SK-N-SH (cell line): ENCODE measurements around the gene DIAPH2. TPM values are rescaled to one million over a fixed set of nuclear protein-coding genes. Genes with fewer than 3 reads are reported as not detected.

ENCODE experiments used
- CTCF ChIA-PET: fragments of 300-600, 350-600 bp; formaldehyde crosslinking; extraction: SDS; loops from one replicate; lab custom pipeline; 2021; lab: Yijun Ruan, JAX
- POLR2A ChIA-PET: fragments of 350-600 bp; sonication (Branson Sonifier 250); formaldehyde crosslinking; extraction: SDS; loops from one replicate; lab custom pipeline; 2020; ENCODE audit warnings: antibody characterized with exemption, inconsistent platforms; lab: Yijun Ruan, JAX
- DNase-seq: peaks from one replicate; pipeline ENCODE4 v3.0.0; 2012
- H2AFZ ChIP-seq: fragments of 200-600 bp; sonication (generic); 2 replicates; pipeline ENCODE4 v1.8.1; 2016; ENCODE audit warnings: antibody characterized with exemption, mild to moderate bottlenecking, low read depth
- H3F3A ChIP-seq: fragments of 200-600 bp; sonication (generic); replicated peaks from 2 replicates; pipeline ENCODE3; 2016; ENCODE audit warnings: antibody characterized with exemption, mild to moderate bottlenecking; ENCODE audit not compliant: insufficient read depth
- H3K27ac ChIP-seq, 2 experiments: fragments of 200-500 bp in 1 of 2; fragments of 200-600 bp in 1 of 2; sonication (Bioruptor generic) in 1 of 2; sonication (generic), shearing (Covaris generic) in 1 of 2; 2 replicates each; pipeline versions ENCODE4 v1.5.1 to v1.6.1; 2014 to 2016; ENCODE audit warnings: low read depth in 2 of 2, inconsistent platforms in 1 of 2, low read length in 1 of 2, mild to moderate bottlenecking in 1 of 2, mixed read lengths in 1 of 2
- H3K27me3 ChIP-seq: fragments of 200-600 bp; sonication (generic), shearing (Covaris generic); 2 replicates; pipeline ENCODE4 v1.6.1; 2016; ENCODE audit warnings: mixed run types; ENCODE audit not compliant: insufficient read depth
- H3K36me3 ChIP-seq, 2 experiments: fragments of 200-500 bp in 1 of 2; fragments of 200-600 bp in 1 of 2; sonication (Bioruptor generic) in 1 of 2; sonication (generic) in 1 of 2; replicated peaks in 1 of 2; 2 replicates each; pipeline versions ENCODE3 to v1.5.1; 2014 to 2016; ENCODE audit warnings: low read length in 1 of 2, mild to moderate bottlenecking in 1 of 2; ENCODE audit not compliant: insufficient read depth in 2 of 2, control insufficient read depth in 1 of 2
- H3K4me1 ChIP-seq, 2 experiments: fragments of 200-500 bp in 1 of 2; fragments of 200-600 bp in 1 of 2; sonication (Bioruptor generic) in 1 of 2; sonication (generic), shearing (Covaris generic) in 1 of 2; 2 replicates each; pipeline versions ENCODE4 v1.5.1 to v1.6.1; 2014 to 2016; ENCODE audit warnings: low read depth in 1 of 2, low read length in 1 of 2, mixed run types in 1 of 2; ENCODE audit not compliant: insufficient read depth in 2 of 2, control insufficient read depth in 1 of 2
- H3K4me2 ChIP-seq: fragments of 200-600 bp; sonication (generic), shearing (Covaris generic); 2 replicates; pipeline ENCODE4 v1.6.1; 2017; ENCODE audit warnings: mixed run types
- H3K4me3 ChIP-seq, 2 experiments: fragments of 200-500 bp in 1 of 2; fragments of 200-600 bp in 1 of 2; sonication (Bioruptor generic) in 1 of 2; sonication (generic), shearing (Covaris generic) in 1 of 2; 2 replicates each; pipeline versions ENCODE4 v1.5.1 to v1.8.1; 2014 to 2016; ENCODE audit warnings: low read depth in 2 of 2, inconsistent platforms in 1 of 2, low read length in 1 of 2, mild to moderate bottlenecking in 1 of 2, mixed read lengths in 1 of 2, moderate library complexity in 1 of 2
- H3K79me2 ChIP-seq: fragments of 200-600 bp; sonication (generic); 2 replicates; pipeline ENCODE4 v1.8.1; 2017; ENCODE audit warnings: mild to moderate bottlenecking; ENCODE audit not compliant: insufficient read depth
- H3K9ac ChIP-seq: fragments of 200-600 bp; sonication (generic); 2 replicates; pipeline ENCODE4 v1.6.1; 2017; ENCODE audit warnings: mixed run types
- H3K9me2 ChIP-seq: fragments of 200-600 bp; sonication (generic); 2 replicates; pipeline ENCODE4 v1.6.1; 2017; ENCODE audit warnings: mixed run types
- H3K9me3 ChIP-seq: fragments of 200-600 bp; sonication (generic); 2 replicates; pipeline ENCODE4 v1.6.1; 2017; ENCODE audit warnings: mixed run types, mild to moderate bottlenecking, moderate library complexity
- H4K20me1 ChIP-seq: fragments of 200-600 bp; sonication (generic); 2 replicates; pipeline ENCODE4 v1.6.1; 2017; ENCODE audit warnings: mild to moderate bottlenecking, mixed run types; ENCODE audit not compliant: insufficient read depth
- CTCF ChIP-seq: fragments of 200-600 bp; sonication (generic); IDR thresholded peaks from 2 replicates; pipeline ENCODE4 v1.6.1; 2017; ENCODE audit warnings: antibody characterized with exemption, mild to moderate bottlenecking, moderate library complexity
- ELF1 ChIP-seq: IDR thresholded peaks from 2 replicates; pipeline ENCODE4 v1.4.0; 2012
- EP300 ChIP-seq, 2 experiments: IDR thresholded peaks; 2 replicates each; pipeline versions ENCODE4 v1.4.0 to v1.6.1; 2012; ENCODE audit warnings: borderline replicate concordance in 1 of 2, low read depth in 1 of 2, low read length in 1 of 2
- FOXJ3 ChIP-seq: sonication (generic); formaldehyde crosslinking; IDR thresholded peaks from 2 replicates; pipeline ENCODE4 v1.5.1; 2020; ENCODE audit warnings: mild to moderate bottlenecking, missing genetic modification reagents
- FOXM1 ChIP-seq: IDR thresholded peaks from 2 replicates; pipeline ENCODE4 v1.4.0; 2012; ENCODE audit warnings: low read depth, mild to moderate bottlenecking
- GABPA ChIP-seq: IDR thresholded peaks from 2 replicates; pipeline ENCODE4 v1.4.0; 2012; ENCODE audit warnings: low read depth, mild to moderate bottlenecking
- GATA2 ChIP-seq: sonication (generic); formaldehyde crosslinking; IDR thresholded peaks from 2 replicates; pipeline ENCODE4 v1.5.0; 2020; ENCODE audit warnings: mild to moderate bottlenecking, missing genetic modification reagents
- MEF2A ChIP-seq: IDR thresholded peaks from 2 replicates; pipeline ENCODE4 v1.4.0; 2012; ENCODE audit warnings: low read depth, borderline replicate concordance
- NFIC ChIP-seq: IDR thresholded peaks from 2 replicates; pipeline ENCODE4 v1.4.0; 2012; ENCODE audit warnings: borderline replicate concordance
- RAD21 ChIP-seq: IDR thresholded peaks from 2 replicates; pipeline ENCODE4 v1.6.1; 2012; ENCODE audit warnings: mild to moderate bottlenecking, low read length
- RFX5 ChIP-seq: IDR thresholded peaks from 2 replicates; pipeline ENCODE4 v1.6.1; 2012; ENCODE audit warnings: mild to moderate bottlenecking, improper control_type of control experiment, low read length
- RXRA ChIP-seq: IDR thresholded peaks from 2 replicates; pipeline ENCODE4 v1.4.0; 2012; ENCODE audit warnings: low read depth, mild to moderate bottlenecking, borderline replicate concordance
- SMC3 ChIP-seq: IDR thresholded peaks from 2 replicates; pipeline ENCODE4 v1.6.1; 2012; ENCODE audit warnings: low read depth, low read length, improper control_type of control experiment
- YY1 ChIP-seq: IDR thresholded peaks from 2 replicates; pipeline ENCODE4 v1.4.0; 2012; ENCODE audit warnings: low read depth, mild to moderate bottlenecking
- WGBS: methylation state at CpG from one replicate; pipeline ENCODE4 v1.1.6; 2017; ENCODE audit warnings: low lambda C conversion rate; 5-methylcytosine and 5-hydroxymethylcytosine counted together
- polyA plus RNA-seq, 3 experiments: library from polyadenylated mRNA; depleted of rRNA; stranded (reverse); fragments of >200 nt; gene quantifications; 2 replicates each; pipeline ENCODE4 v1.2.3, GENCODE V29; 2012
- TF ChIP-seq, protein P1 (sequence below): fragments of 150-350 bp; IDR thresholded peaks from 2 replicates; pipeline ENCODE4 v1.6.1; 2016; ENCODE audit warnings: mild to moderate bottlenecking, low read depth, low read length
- TF ChIP-seq, protein P2 (sequence below): IDR thresholded peaks from 2 replicates; pipeline ENCODE4 v1.4.0; 2012; ENCODE audit warnings: low read depth, borderline replicate concordance
- TF ChIP-seq, protein P3 (sequence below): IDR thresholded peaks from 2 replicates; pipeline ENCODE4; 2012
- TF ChIP-seq, protein P4 (sequence below): IDR thresholded peaks from 2 replicates; pipeline ENCODE4 v1.4.0; 2012; ENCODE audit warnings: low read depth, borderline replicate concordance

DIAPH2 gene
- polyA plus RNA-seq, 1 of the 3 experiments (the other 2 are of a cell fraction) = 1.1 TPM

DNA sequence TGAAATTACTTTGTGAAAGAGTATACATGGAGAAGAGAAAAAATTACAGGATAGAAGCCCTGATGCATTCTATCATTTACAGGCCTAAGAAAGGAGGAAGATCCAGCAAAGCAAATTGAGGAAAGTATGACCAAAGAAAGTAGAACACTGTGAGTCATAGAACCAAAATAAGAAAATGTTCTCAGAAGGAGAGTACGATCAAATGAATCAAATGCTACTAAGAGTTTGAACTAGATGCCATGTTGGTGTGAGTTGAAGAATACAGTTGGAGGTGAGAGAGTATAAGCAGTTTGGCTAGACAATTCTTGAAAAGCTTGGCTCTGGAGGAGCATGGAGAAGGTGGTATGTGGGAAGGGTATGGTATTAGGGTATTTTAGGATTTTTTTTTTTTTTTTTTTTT lies 360.8 kb downstream of the DIAPH2 start:
- H3K79me2 ChIP-seq = no peaks in the 10 kb centered on the region
- no peak for TF ChIP-seq RFX5
- no peak for TF ChIP-seq FOXJ3
- TF ChIP-seq EP300 (IDR thresholded peaks at IDR 0.05; ENCODE audit: borderline replicate concordance in 1 of 2, low read depth in 1 of 2, low read length in 1 of 2) = no peak
- no peak for TF ChIP-seq CTCF
- TF ChIP-seq, protein P1, sequence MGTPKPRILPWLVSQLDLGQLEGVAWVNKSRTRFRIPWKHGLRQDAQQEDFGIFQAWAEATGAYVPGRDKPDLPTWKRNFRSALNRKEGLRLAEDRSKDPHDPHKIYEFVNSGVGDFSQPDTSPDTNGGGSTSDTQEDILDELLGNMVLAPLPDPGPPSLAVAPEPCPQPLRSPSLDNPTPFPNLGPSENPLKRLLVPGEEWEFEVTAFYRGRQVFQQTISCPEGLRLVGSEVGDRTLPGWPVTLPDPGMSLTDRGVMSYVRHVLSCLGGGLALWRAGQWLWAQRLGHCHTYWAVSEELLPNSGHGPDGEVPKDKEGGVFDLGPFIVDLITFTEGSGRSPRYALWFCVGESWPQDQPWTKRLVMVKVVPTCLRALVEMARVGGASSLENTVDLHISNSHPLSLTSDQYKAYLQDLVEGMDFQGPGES = no peak
- no peak for TF ChIP-seq SMC3
- TF ChIP-seq RAD21 = no peak
- TF ChIP-seq, protein P2, sequence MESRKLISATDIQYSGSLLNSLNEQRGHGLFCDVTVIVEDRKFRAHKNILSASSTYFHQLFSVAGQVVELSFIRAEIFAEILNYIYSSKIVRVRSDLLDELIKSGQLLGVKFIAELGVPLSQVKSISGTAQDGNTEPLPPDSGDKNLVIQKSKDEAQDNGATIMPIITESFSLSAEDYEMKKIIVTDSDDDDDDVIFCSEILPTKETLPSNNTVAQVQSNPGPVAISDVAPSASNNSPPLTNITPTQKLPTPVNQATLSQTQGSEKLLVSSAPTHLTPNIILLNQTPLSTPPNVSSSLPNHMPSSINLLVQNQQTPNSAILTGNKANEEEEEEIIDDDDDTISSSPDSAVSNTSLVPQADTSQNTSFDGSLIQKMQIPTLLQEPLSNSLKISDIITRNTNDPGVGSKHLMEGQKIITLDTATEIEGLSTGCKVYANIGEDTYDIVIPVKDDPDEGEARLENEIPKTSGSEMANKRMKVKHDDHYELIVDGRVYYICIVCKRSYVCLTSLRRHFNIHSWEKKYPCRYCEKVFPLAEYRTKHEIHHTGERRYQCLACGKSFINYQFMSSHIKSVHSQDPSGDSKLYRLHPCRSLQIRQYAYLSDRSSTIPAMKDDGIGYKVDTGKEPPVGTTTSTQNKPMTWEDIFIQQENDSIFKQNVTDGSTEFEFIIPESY = no peak
- TF ChIP-seq, protein P3, sequence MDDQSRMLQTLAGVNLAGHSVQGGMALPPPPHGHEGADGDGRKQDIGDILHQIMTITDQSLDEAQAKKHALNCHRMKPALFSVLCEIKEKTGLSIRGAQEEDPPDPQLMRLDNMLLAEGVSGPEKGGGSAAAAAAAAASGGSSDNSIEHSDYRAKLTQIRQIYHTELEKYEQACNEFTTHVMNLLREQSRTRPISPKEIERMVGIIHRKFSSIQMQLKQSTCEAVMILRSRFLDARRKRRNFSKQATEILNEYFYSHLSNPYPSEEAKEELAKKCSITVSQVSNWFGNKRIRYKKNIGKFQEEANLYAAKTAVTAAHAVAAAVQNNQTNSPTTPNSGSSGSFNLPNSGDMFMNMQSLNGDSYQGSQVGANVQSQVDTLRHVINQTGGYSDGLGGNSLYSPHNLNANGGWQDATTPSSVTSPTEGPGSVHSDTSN = no peak
- no peak for TF ChIP-seq NFIC
- no peak for TF ChIP-seq GABPA
- TF ChIP-seq YY1 = no peak
- no peak for TF ChIP-seq FOXM1
- TF ChIP-seq, protein P4, sequence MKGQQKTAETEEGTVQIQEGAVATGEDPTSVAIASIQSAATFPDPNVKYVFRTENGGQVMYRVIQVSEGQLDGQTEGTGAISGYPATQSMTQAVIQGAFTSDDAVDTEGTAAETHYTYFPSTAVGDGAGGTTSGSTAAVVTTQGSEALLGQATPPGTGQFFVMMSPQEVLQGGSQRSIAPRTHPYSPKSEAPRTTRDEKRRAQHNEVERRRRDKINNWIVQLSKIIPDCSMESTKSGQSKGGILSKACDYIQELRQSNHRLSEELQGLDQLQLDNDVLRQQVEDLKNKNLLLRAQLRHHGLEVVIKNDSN = no peak
- TF ChIP-seq MEF2A = no peak
- TF ChIP-seq ELF1 = no peak
- TF ChIP-seq RXRA = no peak
- no peak for TF ChIP-seq GATA2 (CRISPR knock-in tag)
- no peak overlapping the region for H3K9ac ChIP-seq
- no peaks in the 10 kb centered on the region for H3K4me1 ChIP-seq
- no peaks in the 10 kb centered on the region for H3K27me3 ChIP-seq
- no peak overlapping the region for H2AFZ ChIP-seq
- H3K9me2 ChIP-seq = no peaks in the 10 kb centered on the region
- no peaks in the 10 kb centered on the region for H3K9me3 ChIP-seq
- H3K36me3 ChIP-seq = no peaks in the 10 kb centered on the region
- DNase-seq = no peak
- 35% methylated on average over 1 of the region's 1 CpG for WGBS
- H4K20me1 ChIP-seq = no peaks in the 10 kb centered on the region
- POLR2A ChIA-PET = no interaction called here
- no peak overlapping the region for H3K27ac ChIP-seq
- CTCF ChIA-PET = no interaction called here
- H3K4me2 ChIP-seq = no peak overlapping the region
- H3F3A ChIP-seq = no peaks in the 10 kb centered on the region
- no peak overlapping the region for H3K4me3 ChIP-seq
